OCI-LY3 (cell line): Measurements from ENCODE around the gene TRIM47.

Experiments used
- H2AFZ ChIP-seq: fragments of 200-600, 300-600 bp; shearing (Covaris generic); 2 replicates; pipeline ENCODE4 v1.6.0; 2014; ENCODE audit warnings: antibody characterized with exemption, low read depth, low read length
- H3K27ac ChIP-seq: fragments of 200-600, 300-600 bp; sonication (generic); 2 replicates; pipeline ENCODE4 v1.5.1; 2014; ENCODE audit warnings: mild to moderate bottlenecking, low read length, moderate library complexity, mixed read lengths
- H3K27me3 ChIP-seq: fragments of 200-600, 300-600 bp; sonication (generic); 2 replicates; pipeline ENCODE4 v1.6.1; 2014; ENCODE audit warnings: low read depth, low read length, mixed read lengths
- H3K36me3 ChIP-seq: fragments of 200-600, 300-600 bp; sonication (generic); replicated peaks from 2 replicates; pipeline ENCODE3; 2014; ENCODE audit warnings: low read depth, low read length, mixed read lengths
- H3K4me1 ChIP-seq: fragments of 300-600, 200-600 bp; sonication (generic); 2 replicates; pipeline ENCODE4 v1.6.1; 2014; ENCODE audit warnings: low read length, mixed read lengths
- H3K4me2 ChIP-seq: fragments of 200-600, 300-600 bp; sonication (generic); 2 replicates; pipeline ENCODE4 v1.6.1; 2014; ENCODE audit warnings: low read length, mixed read lengths
- H3K4me3 ChIP-seq: fragments of 300-600, 200-600 bp; sonication (generic); 2 replicates; pipeline ENCODE4 v1.5.1; 2014; ENCODE audit warnings: antibody characterized with exemption, mild to moderate bottlenecking, low read length, moderate library complexity
- H3K79me2 ChIP-seq: fragments of 300-600, 200-600 bp; shearing (Covaris generic); 2 replicates; pipeline ENCODE4 v1.6.1; 2014; ENCODE audit warnings: mild to moderate bottlenecking, low read length, mixed read lengths
- H3K9ac ChIP-seq: fragments of 300-600, 200-600 bp; shearing (Covaris generic); 2 replicates; pipeline ENCODE4 v1.6.0; 2014; ENCODE audit warnings: mild to moderate bottlenecking, low read length, moderate library complexity
- H3K9me3 ChIP-seq: fragments of 200-600, 300-600 bp; shearing (Covaris generic); 2 replicates; pipeline ENCODE4 v1.6.1; 2014; ENCODE audit warnings: low read length, mixed read lengths; ENCODE audit not compliant: insufficient read depth
- H4K20me1 ChIP-seq: fragments of 200-600, 300-600 bp; sonication (generic); 2 replicates; pipeline ENCODE4 v1.6.1; 2016; ENCODE audit warnings: low read length, mixed read lengths; ENCODE audit not compliant: insufficient read depth
- EZH2phosphoT487 ChIP-seq: fragments of 200-600 bp; shearing (Covaris generic); IDR thresholded peaks from 2 replicates; pipeline ENCODE4 v1.6.1; 2018; ENCODE audit warnings: antibody characterized with exemption, mixed run types, low read depth
- TF ChIP-seq, protein P1 (sequence below): fragments of 200-600, 300-600 bp; sonication (generic); IDR thresholded peaks from 2 replicates; pipeline ENCODE4 v1.5.1; 2014; ENCODE audit warnings: antibody characterized with exemption, low read length, low read depth

TRIM47 gene

DNA sequence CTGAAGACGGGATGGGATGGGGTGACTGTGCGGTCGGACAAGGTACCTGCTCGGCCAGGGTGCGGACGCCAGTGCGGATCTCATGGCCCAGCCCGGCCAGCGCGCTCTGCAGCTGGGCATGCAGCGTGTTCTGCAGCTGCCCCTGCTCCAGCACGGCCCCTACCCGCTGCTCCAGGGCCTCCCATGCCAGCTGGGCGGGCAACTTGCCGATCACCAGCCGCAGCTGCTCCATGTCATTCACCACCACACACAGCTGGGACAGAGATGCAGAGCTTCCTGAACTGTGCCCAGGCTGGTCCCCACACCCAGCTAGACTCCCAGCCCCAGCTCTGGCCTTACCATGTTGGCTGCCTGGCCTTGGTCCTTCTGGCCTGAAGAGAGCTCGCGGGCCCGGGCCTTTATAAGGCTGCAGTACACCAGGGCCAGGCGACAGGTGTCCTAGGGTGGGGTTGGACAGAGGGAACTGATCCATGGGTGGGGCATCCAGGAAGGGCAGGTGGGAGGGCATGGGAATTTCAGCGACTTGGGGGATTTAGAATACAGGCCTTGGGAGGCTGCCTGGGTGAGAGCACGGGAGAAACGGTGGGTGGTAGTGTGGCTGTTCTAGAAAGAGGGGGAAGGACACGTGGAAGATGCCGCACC is 44.0 kb downstream of the TRIM47 start:
- Histone ChIP-seq H3K4me3 (no peak overlapping the region), H3K9ac (no peak overlapping the region), H3K79me2 (no peaks in the 10 kb centered on the region), H3K27ac (no peak overlapping the region), H3K9me3 (no peaks in the 10 kb centered on the region), H3K4me1 (no peaks in the 10 kb centered on the region), H4K20me1 (no peaks in the 10 kb centered on the region), H3K36me3 (peaks cover 8% of the 10 kb centered on the region), H3K4me2 (no peak overlapping the region), H3K27me3 (no peaks in the 10 kb centered on the region), H2AFZ (no peak overlapping the region)
- TF ChIP-seq, protein P1, sequence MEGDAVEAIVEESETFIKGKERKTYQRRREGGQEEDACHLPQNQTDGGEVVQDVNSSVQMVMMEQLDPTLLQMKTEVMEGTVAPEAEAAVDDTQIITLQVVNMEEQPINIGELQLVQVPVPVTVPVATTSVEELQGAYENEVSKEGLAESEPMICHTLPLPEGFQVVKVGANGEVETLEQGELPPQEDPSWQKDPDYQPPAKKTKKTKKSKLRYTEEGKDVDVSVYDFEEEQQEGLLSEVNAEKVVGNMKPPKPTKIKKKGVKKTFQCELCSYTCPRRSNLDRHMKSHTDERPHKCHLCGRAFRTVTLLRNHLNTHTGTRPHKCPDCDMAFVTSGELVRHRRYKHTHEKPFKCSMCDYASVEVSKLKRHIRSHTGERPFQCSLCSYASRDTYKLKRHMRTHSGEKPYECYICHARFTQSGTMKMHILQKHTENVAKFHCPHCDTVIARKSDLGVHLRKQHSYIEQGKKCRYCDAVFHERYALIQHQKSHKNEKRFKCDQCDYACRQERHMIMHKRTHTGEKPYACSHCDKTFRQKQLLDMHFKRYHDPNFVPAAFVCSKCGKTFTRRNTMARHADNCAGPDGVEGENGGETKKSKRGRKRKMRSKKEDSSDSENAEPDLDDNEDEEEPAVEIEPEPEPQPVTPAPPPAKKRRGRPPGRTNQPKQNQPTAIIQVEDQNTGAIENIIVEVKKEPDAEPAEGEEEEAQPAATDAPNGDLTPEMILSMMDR = no peak
- no peak for TF ChIP-seq EZH2phosphoT487

DNA sequence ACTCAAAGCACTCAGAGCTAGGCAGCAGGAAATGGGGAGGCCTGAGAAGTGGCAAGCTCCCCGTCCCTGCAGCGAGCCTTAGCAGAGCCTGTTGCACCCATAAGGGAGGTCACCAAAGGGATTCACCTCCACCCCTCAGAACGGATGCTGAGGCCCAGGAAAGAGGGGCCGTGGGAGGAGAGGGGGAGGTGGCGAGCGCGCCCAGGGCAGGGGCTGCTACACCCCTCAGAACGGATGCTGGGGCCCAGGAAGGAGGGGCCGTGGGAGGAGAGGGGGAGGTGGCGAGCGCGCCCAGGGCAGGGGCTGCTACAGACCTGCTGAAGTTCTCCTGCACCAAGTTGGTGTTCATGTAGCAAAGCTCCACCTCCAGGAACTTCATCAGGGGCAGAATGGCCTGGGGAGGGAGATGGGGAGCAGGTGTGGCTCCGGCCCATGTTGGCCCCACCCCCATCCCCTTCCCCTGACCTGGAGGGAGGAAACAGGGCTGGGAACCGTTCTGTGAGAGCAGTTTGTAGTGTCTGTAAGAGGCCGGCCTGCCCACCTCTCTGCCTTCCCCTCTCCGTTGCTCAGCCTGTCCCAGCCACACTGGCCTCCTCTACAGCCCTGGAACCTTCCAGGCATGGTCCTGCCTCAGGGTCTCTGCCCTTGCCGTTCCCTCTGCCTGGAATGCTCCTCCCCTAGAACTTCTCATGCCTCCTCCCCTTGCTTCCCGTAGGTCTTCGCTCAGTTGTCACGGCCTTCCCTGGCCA is 45.6 kb downstream of the TRIM47 start:
- Histone ChIP-seq H3K4me3 (no peak overlapping the region), H3K9ac (no peak overlapping the region), H3K79me2 (no peaks in the 10 kb centered on the region), H3K36me3 (peaks cover 12% of the 10 kb centered on the region), H3K4me1 (peaks cover 4% of the 10 kb centered on the region; the same call in 1 of the 2 replicates), H3K4me2 (no peak overlapping the region), H2AFZ (no peak overlapping the region), H4K20me1 (no peaks in the 10 kb centered on the region), H3K27ac (no peak overlapping the region), H3K9me3 (no peaks in the 10 kb centered on the region), H3K27me3 (no peaks in the 10 kb centered on the region)
- TF ChIP-seq EZH2phosphoT487 = no peak
- TF ChIP-seq, protein P1 = no peak

DNA sequence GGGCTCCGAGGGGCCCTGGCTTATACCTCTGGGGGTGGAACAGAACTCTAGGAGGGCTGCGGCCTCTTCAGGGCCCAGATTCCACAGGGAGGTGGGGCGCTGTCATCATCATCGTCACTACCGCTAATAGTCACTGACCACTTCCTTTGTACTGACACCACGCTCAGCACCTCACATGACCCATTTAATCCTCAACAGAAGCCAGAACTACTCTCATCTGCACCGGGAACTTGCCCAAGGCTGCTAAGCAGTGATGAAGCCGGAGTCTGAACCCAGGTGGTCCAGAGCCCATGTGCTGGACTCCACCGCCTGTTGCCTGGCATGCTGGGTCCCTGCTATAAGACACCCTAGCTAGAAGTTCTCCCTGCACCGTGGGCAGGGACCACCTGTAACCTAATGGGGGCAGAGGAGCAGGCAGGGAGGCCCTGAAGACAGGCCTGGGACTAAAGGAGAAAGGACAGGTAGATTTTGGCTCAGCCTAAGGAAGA is 46.2 kb downstream of the TRIM47 start:
- H4K20me1 ChIP-seq = no peaks in the 10 kb centered on the region
- no peak overlapping the region for H3K9ac ChIP-seq
- no peak overlapping the region for H3K27ac ChIP-seq
- TF ChIP-seq, protein P1 = no peak
- TF ChIP-seq EZH2phosphoT487 = no peak
- peaks cover 12% of the 10 kb centered on the region for H3K36me3 ChIP-seq
- no peak overlapping the region for H3K4me3 ChIP-seq
- no peaks in the 10 kb centered on the region for H3K27me3 ChIP-seq
- no peak overlapping the region for H3K4me2 ChIP-seq
- peaks cover 7% of the 10 kb centered on the region; the same call in 1 of the 2 replicates for H3K4me1 ChIP-seq
- no peak overlapping the region for H2AFZ ChIP-seq
- H3K9me3 ChIP-seq = no peaks in the 10 kb centered on the region
- no peaks in the 10 kb centered on the region for H3K79me2 ChIP-seq

DNA sequence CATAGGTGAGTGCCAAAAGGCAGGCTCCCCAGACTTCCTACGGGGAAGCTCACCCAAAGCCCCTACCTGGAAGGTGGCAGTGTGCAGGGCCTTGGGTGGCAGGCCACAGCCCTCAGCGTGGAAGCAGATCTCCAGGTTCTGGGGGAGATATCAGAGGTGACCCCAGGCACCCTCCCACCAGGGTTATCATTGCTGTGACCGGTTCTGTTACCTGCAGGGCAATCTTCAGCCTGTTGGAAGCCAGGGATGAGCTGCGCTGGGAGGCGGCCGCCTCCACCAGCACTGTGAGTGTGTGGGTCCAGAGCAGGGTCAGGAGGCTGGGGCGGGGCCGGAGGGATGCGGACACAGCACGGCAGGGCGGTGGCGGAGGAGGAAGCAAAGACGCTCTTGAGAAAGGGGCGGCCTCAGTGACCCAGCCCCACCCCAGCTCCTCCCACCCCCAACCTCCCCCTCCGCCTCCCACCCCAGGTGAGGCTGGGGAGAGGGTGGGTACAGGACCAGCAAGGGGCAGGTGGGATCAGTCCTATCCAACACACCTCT is 47.3 kb downstream of the TRIM47 start:
- Histone ChIP-seq H2AFZ (no peak overlapping the region), H3K4me2 (no peak overlapping the region), H3K4me1 (peaks cover 10% of the 10 kb centered on the region; the same call in 1 of the 2 replicates), H3K36me3 (peaks cover 12% of the 10 kb centered on the region), H3K27ac (no peak overlapping the region), H4K20me1 (no peaks in the 10 kb centered on the region), H3K4me3 (no peak overlapping the region), H3K79me2 (no peaks in the 10 kb centered on the region), H3K27me3 (no peaks in the 10 kb centered on the region), H3K9me3 (no peaks in the 10 kb centered on the region), H3K9ac (no peak overlapping the region)
- no peak for TF ChIP-seq EZH2phosphoT487
- TF ChIP-seq, protein P1 = no peak
